ENCODE measurements around the gene RTN4IP1. TPM values are rescaled to one million over a fixed set of nuclear protein-coding genes. Genes with fewer than 3 reads are reported as not detected.

The RTN4IP1 gene
- total RNA-seq, 1 experiment from 2014 or later, result 10.8 TPM

- DNase-seq (ENCODE audit: low read depth), result peak; percentile 86
These were observed 81.5 kb downstream of the RTN4IP1 start for GRCh38 chr6:106547601-106548453.

GRCh38 chr6:106546691-106547414 lies 82.4 kb downstream of the RTN4IP1 start:
- peak; percentile 95 for DNase-seq (ENCODE audit: low read depth)

- peak; percentile 87 for DNase-seq (ENCODE audit: low read depth)
These were observed 83.0 kb downstream of the RTN4IP1 start for GRCh38 chr6:106546261-106546690.

- DNase-seq (ENCODE audit: low read depth), result no peak
These were observed 88.4 kb downstream of the RTN4IP1 start for GRCh38 chr6:106540907-106541306.

- DNase-seq (ENCODE audit: low read depth), result no peak
These were observed 88.9 kb downstream of the RTN4IP1 start for GRCh38 chr6:106540432-106540831.

GRCh38 chr6:106539936-106540335 lies 89.4 kb downstream of the RTN4IP1 start:
- no peak for DNase-seq (ENCODE audit: low read depth)

GRCh38 chr6:106538145-106538544 lies 91.2 kb downstream of the RTN4IP1 start:
- DNase-seq (ENCODE audit: low read depth), result no peak

- DNase-seq (ENCODE audit: low read depth), result no peak
These were observed 91.6 kb downstream of the RTN4IP1 start for GRCh38 chr6:106537662-106538061.

GRCh38 chr6:106536851-106537250 lies 92.4 kb downstream of the RTN4IP1 start:
- DNase-seq (ENCODE audit: low read depth), result no peak

- DNase-seq (ENCODE audit: low read depth), result no peak
These were observed 92.9 kb downstream of the RTN4IP1 start for GRCh38 chr6:106536357-106536756.

- no peak for DNase-seq (ENCODE audit: low read depth)
These were observed 94.3 kb downstream of the RTN4IP1 start for GRCh38 chr6:106535012-106535411.

GRCh38 chr6:106534564-106534982 lies 94.7 kb downstream of the RTN4IP1 start:
- no peak for DNase-seq (ENCODE audit: low read depth)

- no peak for DNase-seq (ENCODE audit: low read depth)
These were observed 95.3 kb downstream of the RTN4IP1 start for GRCh38 chr6:106534004-106534403.

- DNase-seq (ENCODE audit: low read depth), result no peak
These were observed 96.2 kb downstream of the RTN4IP1 start for GRCh38 chr6:106533054-106533453.

GRCh38 chr6:106530502-106530901 lies 98.8 kb downstream of the RTN4IP1 start:
- DNase-seq (ENCODE audit: low read depth), result no peak

GRCh38 chr6:106530026-106530425 lies 99.3 kb downstream of the RTN4IP1 start:
- no peak for DNase-seq (ENCODE audit: low read depth)

- DNase-seq (ENCODE audit: low read depth), result no peak
These were observed 99.9 kb downstream of the RTN4IP1 start for GRCh38 chr6:106529438-106529837.

GRCh38 chr6:106528521-106528920 lies 100.8 kb downstream of the RTN4IP1 start:
- DNase-seq (ENCODE audit: low read depth), result no peak

- DNase-seq (ENCODE audit: low read depth), result peak; percentile 92
These were observed 101.3 kb downstream of the RTN4IP1 start for GRCh38 chr6:106527979-106528378.

GRCh38 chr6:106527117-106527516 lies 102.2 kb downstream of the RTN4IP1 start:
- no peak for DNase-seq (ENCODE audit: low read depth)

GRCh38 chr6:106525882-106526275 lies 103.4 kb downstream of the RTN4IP1 start:
- no peak for DNase-seq (ENCODE audit: low read depth)

- no peak for DNase-seq (ENCODE audit: low read depth)
These were observed 104.0 kb downstream of the RTN4IP1 start for GRCh38 chr6:106525107-106525881.
